Bronchial epithelial cell (primary cell): ENCODE results near the gene GNPAT. TPM values are rescaled to one million over a fixed set of nuclear protein-coding genes. Genes with fewer than 3 reads are reported as not detected.

Experiments used
- DNase-seq: peaks from one replicate; pipeline ENCODE4 v3.0.0-alpha.2; 2010; ENCODE audit warnings: low read depth
- FAIRE-seq: peaks from 2 replicates; lab custom pipeline; 2011; peaks lifted over from hg19 to GRCh38; lab: Jason Lieb, UNC
- H3K27me3 ChIP-seq: 2 replicates; pipeline ENCODE4 v1.5.1; 2011; ENCODE audit warnings: low read length; ENCODE audit not compliant: control insufficient read depth, insufficient read depth
- H3K36me3 ChIP-seq: 2 replicates; pipeline ENCODE4 v1.5.1; 2011; ENCODE audit warnings: low read length; ENCODE audit not compliant: control insufficient read depth, insufficient read depth
- H3K4me3 ChIP-seq: 2 replicates; pipeline ENCODE4 v1.5.1; 2011; ENCODE audit warnings: mild to moderate bottlenecking, low read depth, low read length, control low read depth
- total RNA-seq: library from RNA; depleted of rRNA; stranded (reverse); fragments of >200 nt; gene quantifications from 2 replicates; pipeline ENCODE4 v1.2.1, GENCODE V29; 2014
- TF ChIP-seq, protein P1 (sequence below): IDR thresholded peaks from 2 replicates; pipeline ENCODE4 v1.5.1; 2011; ENCODE audit warnings: mild to moderate bottlenecking, moderate library complexity, low read length, control low read depth, inconsistent platforms; ENCODE audit not compliant: insufficient read depth, severe bottlenecking

Gene GNPAT
- total RNA-seq, 1 donor from 2014 or later = 48.7 TPM

DNA sequence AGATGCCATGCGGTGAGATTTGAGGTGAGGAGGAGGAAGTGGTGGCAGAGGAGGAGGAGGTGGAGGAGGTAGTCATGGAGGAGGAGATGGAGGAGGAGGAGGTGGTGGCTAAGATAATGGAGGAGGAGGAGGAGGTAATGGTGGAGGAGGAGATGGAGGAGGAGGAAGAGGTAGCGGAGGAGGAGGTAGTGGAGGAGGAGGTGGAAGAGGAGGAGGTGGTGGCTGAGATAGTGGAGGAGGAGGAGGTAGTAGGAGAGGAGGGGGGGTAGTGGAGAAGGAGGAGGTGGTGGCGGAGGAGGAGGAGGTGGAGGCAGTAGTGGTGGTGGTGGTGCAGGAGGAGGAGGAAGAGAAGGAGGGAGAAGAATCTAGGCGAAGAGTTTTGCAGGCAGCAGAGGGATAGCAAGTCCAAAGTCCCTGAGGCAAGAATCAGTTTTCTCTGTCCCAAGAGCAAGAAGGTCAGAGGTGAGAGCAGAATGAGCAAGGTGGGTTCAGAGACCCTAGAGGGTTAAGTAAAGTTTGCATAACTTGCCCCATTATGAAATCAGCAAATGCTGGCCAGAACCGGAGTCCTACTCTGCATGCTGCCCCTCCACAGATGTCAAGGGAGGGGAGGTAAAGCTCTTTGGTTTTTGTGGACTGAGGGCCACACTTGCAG, 38.9 kb upstream of the GNPAT start:
- no peak for FAIRE-seq
- TF ChIP-seq, protein P1, sequence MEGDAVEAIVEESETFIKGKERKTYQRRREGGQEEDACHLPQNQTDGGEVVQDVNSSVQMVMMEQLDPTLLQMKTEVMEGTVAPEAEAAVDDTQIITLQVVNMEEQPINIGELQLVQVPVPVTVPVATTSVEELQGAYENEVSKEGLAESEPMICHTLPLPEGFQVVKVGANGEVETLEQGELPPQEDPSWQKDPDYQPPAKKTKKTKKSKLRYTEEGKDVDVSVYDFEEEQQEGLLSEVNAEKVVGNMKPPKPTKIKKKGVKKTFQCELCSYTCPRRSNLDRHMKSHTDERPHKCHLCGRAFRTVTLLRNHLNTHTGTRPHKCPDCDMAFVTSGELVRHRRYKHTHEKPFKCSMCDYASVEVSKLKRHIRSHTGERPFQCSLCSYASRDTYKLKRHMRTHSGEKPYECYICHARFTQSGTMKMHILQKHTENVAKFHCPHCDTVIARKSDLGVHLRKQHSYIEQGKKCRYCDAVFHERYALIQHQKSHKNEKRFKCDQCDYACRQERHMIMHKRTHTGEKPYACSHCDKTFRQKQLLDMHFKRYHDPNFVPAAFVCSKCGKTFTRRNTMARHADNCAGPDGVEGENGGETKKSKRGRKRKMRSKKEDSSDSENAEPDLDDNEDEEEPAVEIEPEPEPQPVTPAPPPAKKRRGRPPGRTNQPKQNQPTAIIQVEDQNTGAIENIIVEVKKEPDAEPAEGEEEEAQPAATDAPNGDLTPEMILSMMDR = no peak
- Histone ChIP-seq H3K36me3 (no peaks in the 10 kb centered on the region), H3K27me3 (no peaks in the 10 kb centered on the region), H3K4me3 (no peak overlapping the region)
- no peak for DNase-seq

DNA sequence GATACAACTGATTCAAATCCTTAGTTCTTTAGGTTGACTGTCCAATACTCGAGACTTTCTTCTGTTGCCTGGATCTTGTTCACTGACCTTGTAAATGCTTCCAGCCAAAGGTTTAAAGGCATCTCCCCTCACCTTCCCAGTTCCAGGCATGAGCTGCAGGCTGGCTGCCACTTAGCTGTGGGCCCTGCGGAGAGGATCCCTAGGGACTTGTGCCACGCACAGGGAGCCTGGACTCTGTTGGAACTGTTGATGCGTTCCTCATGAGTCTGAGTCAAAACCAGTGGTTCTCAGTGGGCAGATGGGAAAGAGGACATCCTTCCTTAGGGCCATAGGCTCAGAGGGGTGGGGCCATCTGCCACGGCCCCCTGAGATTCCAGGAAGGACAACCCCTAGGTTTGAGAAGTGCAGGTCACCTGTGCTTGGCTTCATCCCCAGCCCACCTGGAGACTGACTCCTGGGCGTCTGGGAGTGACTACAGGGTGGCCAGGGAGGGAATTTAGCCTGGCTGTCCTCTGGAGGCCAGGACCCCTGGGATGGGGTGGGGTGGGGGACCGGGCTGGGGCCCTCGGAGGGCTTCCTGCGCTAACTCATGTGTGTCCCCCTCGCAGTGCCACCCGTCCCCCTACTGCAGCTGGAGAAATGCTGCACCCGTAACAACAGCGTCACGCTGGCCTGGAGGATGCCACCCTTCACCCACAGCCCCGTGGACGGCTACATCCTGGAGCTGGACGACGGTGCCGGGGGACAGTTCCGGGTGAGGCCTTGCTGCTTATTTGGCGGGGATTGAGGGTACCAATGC, 37.6 kb upstream of the GNPAT start:
- H3K4me3 ChIP-seq = no peak overlapping the region
- TF ChIP-seq, protein P1 = no peak
- DNase-seq (no peak), FAIRE-seq (no peak)
- no peaks in the 10 kb centered on the region for H3K27me3 ChIP-seq
- no peaks in the 10 kb centered on the region for H3K36me3 ChIP-seq

DNA sequence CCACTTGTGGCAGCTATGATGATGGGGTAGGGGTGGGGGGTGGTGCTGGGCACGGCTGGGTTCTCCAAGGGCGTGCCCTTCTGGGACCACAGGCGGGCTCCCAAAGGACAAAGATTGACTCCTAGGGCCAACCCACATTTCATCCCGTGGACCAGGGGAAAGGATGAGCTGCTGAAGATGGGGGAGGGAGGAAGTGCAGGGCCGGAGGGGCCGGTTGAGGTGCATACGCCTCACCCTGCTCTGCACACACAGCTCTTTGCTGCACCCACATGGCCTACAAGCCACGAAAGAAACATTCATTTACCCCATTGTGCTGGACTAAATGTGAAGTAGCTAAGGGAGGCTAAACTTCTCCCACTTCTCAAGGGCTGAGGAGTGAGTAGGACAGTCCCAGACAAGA, 34.2 kb upstream of the GNPAT start:
- Histone ChIP-seq H3K4me3 (no peak overlapping the region), H3K36me3 (no peaks in the 10 kb centered on the region), H3K27me3 (no peaks in the 10 kb centered on the region)
- TF ChIP-seq, protein P1 = peak; percentile 23
- FAIRE-seq = peak; percentile 23
- peak; percentile 18 for DNase-seq

DNA sequence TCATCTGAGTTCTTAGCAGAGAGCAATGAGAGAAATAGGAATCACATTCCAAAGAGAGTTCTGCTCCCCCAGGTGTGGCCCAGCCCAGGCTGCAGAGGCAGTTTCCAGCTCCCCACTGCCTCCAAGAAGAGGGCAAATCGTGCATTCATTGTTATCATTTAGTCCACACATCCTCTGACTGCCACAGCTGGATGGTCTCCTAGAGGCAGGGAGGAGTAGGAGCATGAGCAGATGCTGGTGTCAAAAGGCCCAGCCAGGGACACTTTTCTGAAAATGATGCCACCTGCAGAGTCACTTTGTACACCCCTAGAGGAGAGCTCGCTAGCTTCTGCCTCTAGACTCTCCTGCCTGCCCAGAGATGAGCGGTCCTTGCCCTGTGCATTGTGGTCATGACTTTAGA, 33.6 kb upstream of the GNPAT start:
- Histone ChIP-seq H3K4me3 (no peak overlapping the region), H3K27me3 (no peaks in the 10 kb centered on the region), H3K36me3 (no peaks in the 10 kb centered on the region)
- FAIRE-seq (no peak), DNase-seq (no peak)
- TF ChIP-seq, protein P1 = no peak

DNA sequence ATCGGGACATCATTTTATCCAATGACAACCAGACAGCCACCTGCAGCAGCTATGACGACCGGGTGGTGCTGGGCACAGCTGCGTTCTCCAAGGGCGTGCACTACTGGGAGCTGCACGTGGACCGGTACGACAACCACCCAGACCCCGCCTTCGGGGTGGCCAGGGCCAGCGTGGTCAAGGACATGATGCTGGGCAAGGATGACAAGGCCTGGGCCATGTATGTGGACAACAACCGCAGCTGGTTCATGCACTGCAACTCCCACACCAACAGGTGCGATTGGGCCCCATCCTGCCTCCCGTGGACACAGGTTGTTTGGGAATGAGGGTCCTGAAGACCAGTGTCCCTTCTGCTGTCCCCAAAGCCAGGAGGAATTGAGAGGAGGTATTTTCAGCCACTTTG, 32.0 kb upstream of the GNPAT start:
- H3K27me3 ChIP-seq = no peaks in the 10 kb centered on the region
- H3K4me3 ChIP-seq = no peak overlapping the region
- no peak for FAIRE-seq
- DNase-seq = no peak
- TF ChIP-seq, protein P1 = no peak
- no peaks in the 10 kb centered on the region for H3K36me3 ChIP-seq
